ENCODE measurements around the gene ABI2.

- TF ChIP-seq CTCF (conservative IDR thresholded peaks at IDR 0.05; ENCODE audit: low read length) = no peak
- no peak for TF ChIP-seq EZH2phosphoT487 (IDR thresholded peaks at IDR 0.05; ENCODE audit: borderline replicate concordance)
Observed at GRCh38 chr2:203413796-203414195, 85.6 kb downstream of the ABI2 start.

Data from Loucy (cell line).